HG03565 (cell line): ENCODE measurements around the gene P2RY8.

Source experiments
- ATAC-seq: cut with Tn5 transposase; IDR thresholded peaks from one replicate; pipeline ENCODE4 v1.9.1; 2021; ENCODE audit warnings: mild to moderate bottlenecking, moderate library complexity; ENCODE audit not compliant: unreplicated experiment

The P2RY8 gene

GRCh38 chrX:1420371-1420770, 116.6 kb downstream of the P2RY8 start:
- ATAC-seq = no peak

GRCh38 chrX:1419545-1420355, 117.2 kb downstream of the P2RY8 start:
- ATAC-seq = no peak

DNA sequence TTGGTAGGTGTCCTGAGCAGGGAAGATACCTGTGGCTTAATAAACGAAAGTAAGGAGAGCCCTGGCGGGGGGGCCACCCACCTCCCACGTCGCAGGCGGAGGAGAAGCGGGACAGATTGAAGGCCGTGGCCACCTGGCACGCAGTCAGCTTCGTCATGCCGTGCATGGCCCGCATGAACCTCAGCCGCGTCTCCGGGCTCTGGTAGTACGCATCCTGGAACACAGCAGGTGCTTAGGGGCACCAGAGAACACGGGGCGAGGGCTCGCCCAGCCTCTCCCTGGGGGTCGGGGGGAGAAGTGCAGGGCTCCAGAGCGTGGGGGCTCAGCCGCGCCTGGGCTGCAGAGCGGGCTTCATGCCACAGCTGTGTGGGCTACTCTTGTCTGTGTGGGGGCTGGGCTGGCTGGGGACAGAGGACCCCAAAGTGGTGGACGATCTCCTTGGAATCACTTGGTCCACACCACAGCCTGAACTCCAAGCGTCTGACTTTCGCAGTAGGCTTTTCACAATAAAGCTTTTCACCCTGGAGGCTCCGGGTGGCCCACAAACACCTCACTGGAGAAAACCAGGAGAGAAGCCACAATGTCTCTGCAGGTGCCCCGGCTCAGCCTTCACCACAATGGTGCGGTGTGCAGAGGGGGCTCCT, 118.0 kb downstream of the P2RY8 start:
- ATAC-seq = no peak

- no peak for ATAC-seq
Observed at GRCh38 chrX:1417921-1418771, 118.8 kb downstream of the P2RY8 start.

- no peak for ATAC-seq
Observed at GRCh38 chrX:1416965-1417760, 119.8 kb downstream of the P2RY8 start.

- ATAC-seq = no peak
Observed at GRCh38 chrX:1416327-1416784, 120.6 kb downstream of the P2RY8 start.
